PC-9 (cell line): ENCODE results near the gene DMRT1. TPM values are rescaled to one million over a fixed set of nuclear protein-coding genes. Genes with fewer than 3 reads are reported as not detected.

Experiments
- BruUV-seq: library from RNA; stranded (reverse); fragments of 400-500 nt; replicated peaks from 2 replicates; lab custom pipeline; 2021; lab: Mats Ljungman, UMichigan
- CTCF ChIA-PET: fragments of 300-600 bp; sonication (Branson Sonifier 250); formaldehyde crosslinking; loops from one replicate; lab custom pipeline; 2022; ENCODE audit warnings: antibody characterized with exemption; lab: Charles Lee
- POLR2A ChIA-PET: fragments of 300-600 bp; sonication (Branson Sonifier 250); formaldehyde crosslinking; loops from one replicate; lab custom pipeline; 2022; ENCODE audit warnings: antibody characterized with exemption; ENCODE audit not compliant: unreplicated experiment; lab: Charles Lee
- DNase-seq, 2 experiments: peaks; one replicate each; pipeline versions ENCODE4 v3.0.0 to v3.0.0-alpha.2; 2015 to 2022; ENCODE audit warnings: mixed read lengths in 1 of 2
- H2AFZ ChIP-seq: fragments of 200-600 bp; sonication (generic); 2 replicates; pipeline ENCODE4 v1.8.1; 2017; ENCODE audit warnings: antibody characterized with exemption
- H3F3A ChIP-seq: fragments of 200-600 bp; sonication (generic); 2 replicates; pipeline ENCODE4 v1.8.1; 2017; ENCODE audit warnings: antibody characterized with exemption, mild to moderate bottlenecking, low read depth; ENCODE audit not compliant: insufficient read depth
- H3K27ac ChIP-seq: fragments of 200-600 bp; sonication (generic); 2 replicates; pipeline ENCODE4 v1.6.1; 2016; ENCODE audit warnings: mixed run types
- H3K27me3 ChIP-seq: fragments of 200-600 bp; sonication (generic); 2 replicates; pipeline ENCODE4 v1.6.1; 2016; ENCODE audit warnings: low read depth, mixed run types; ENCODE audit not compliant: insufficient read depth
- H3K36me3 ChIP-seq: fragments of 200-600 bp; sonication (generic); 2 replicates; pipeline ENCODE4 v1.6.1; 2016; ENCODE audit warnings: low read depth, mixed run types
- H3K4me1 ChIP-seq: fragments of 200-600 bp; sonication (generic); replicated peaks from 2 replicates; pipeline ENCODE4 v1.6.1; 2016; ENCODE audit warnings: mixed run types; ENCODE audit not compliant: insufficient read depth
- H3K4me2 ChIP-seq: fragments of 200-600 bp; sonication (generic); 2 replicates; pipeline ENCODE4 v1.6.1; 2017; ENCODE audit warnings: mixed run types
- H3K4me3 ChIP-seq: fragments of 200-600 bp; sonication (generic); 2 replicates; pipeline ENCODE4 v1.6.1; 2016; ENCODE audit warnings: mixed run types
- H3K79me2 ChIP-seq: fragments of 200-600 bp; sonication (generic); 2 replicates; pipeline ENCODE4 v1.6.1; 2017; ENCODE audit warnings: low read depth, mixed run types
- H3K9me2 ChIP-seq: fragments of 200-600 bp; sonication (generic); 2 replicates; pipeline ENCODE4 v1.8.1; 2017; ENCODE audit warnings: mild to moderate bottlenecking; ENCODE audit not compliant: insufficient read depth
- H3K9me3 ChIP-seq: fragments of 200-600 bp; sonication (generic); 2 replicates; pipeline ENCODE4 v1.8.1; 2016; ENCODE audit warnings: low read depth; ENCODE audit not compliant: insufficient read depth
- H4K20me1 ChIP-seq: fragments of 200-600 bp; sonication (generic); 2 replicates; pipeline ENCODE4 v1.8.1; 2017; ENCODE audit not compliant: insufficient read depth
- CTCF ChIP-seq: fragments of 200-600 bp; sonication (generic); conservative IDR thresholded peaks from 2 replicates; pipeline ENCODE4 v1.6.1; 2017; ENCODE audit warnings: mixed run types, antibody characterized with exemption, mild to moderate bottlenecking, moderate library complexity
- EZH2 ChIP-seq: fragments of 200-600 bp; sonication (generic); IDR thresholded peaks from 2 replicates; pipeline ENCODE4 v1.8.0; 2017; ENCODE audit warnings: antibody characterized with exemption, low read depth
- intact Hi-C: fragments of 100-400 bp; cut with micrococcal nuclease; formaldehyde crosslinking; loops from one replicate; pipeline ENCODE4 v1.10.0; 2022; ENCODE audit not compliant: unreplicated experiment
- total RNA-seq: library from RNA; stranded (reverse); gene quantifications from 2 replicates; pipeline ENCODE4 v1.2.3, GENCODE V29; 2021

DMRT1 gene
- total RNA-seq, 1 experiment from 2014 or later, result not detected

- H3K27ac ChIP-seq, result no peak overlapping the region
- H3K9me2 ChIP-seq, result no peaks in the 10 kb centered on the region
- no peaks in the 10 kb centered on the region for H3K9me3 ChIP-seq
- no peaks in the 10 kb centered on the region for H3F3A ChIP-seq
- no peak overlapping the region for H3K4me3 ChIP-seq
- no peak overlapping the region for H2AFZ ChIP-seq
- H4K20me1 ChIP-seq, result no peaks in the 10 kb centered on the region
- no TSS peak for BruUV-seq
- no peaks in the 10 kb centered on the region for H3K36me3 ChIP-seq
- no peaks in the 10 kb centered on the region for H3K79me2 ChIP-seq
- peaks cover 33% of the 10 kb centered on the region for H3K27me3 ChIP-seq
- H3K4me1 ChIP-seq, result no peaks in the 10 kb centered on the region
- H3K4me2 ChIP-seq, result no peak overlapping the region
- POLR2A ChIA-PET, result no interaction called here
- TF ChIP-seq CTCF, result peak; percentile 49; the same call in 1 of the 2 replicates
- TF ChIP-seq EZH2, result no peak
- no peak for DNase-seq
- CTCF ChIA-PET, result no interaction called here
- intact Hi-C loops, result no loop called here
These were observed 87.0 kb downstream of the DMRT1 start for GRCh38 chr9:928363-929042.

GRCh38 chr9:929719-930118, 88.2 kb downstream of the DMRT1 start:
- no peaks in the 10 kb centered on the region for H3K36me3 ChIP-seq
- no peaks in the 10 kb centered on the region for H3K4me1 ChIP-seq
- H3K4me2 ChIP-seq, result no peak overlapping the region
- DNase-seq, result no peak
- no peaks in the 10 kb centered on the region for H3F3A ChIP-seq
- H3K9me2 ChIP-seq, result no peaks in the 10 kb centered on the region
- H3K9me3 ChIP-seq, result no peaks in the 10 kb centered on the region
- no peak overlapping the region for H3K27ac ChIP-seq
- H3K79me2 ChIP-seq, result no peaks in the 10 kb centered on the region
- H2AFZ ChIP-seq, result no peak overlapping the region
- ChIA-PET CTCF (no interaction called here), POLR2A (no interaction called here)
- H3K4me3 ChIP-seq, result no peak overlapping the region
- TF ChIP-seq CTCF (no peak), EZH2 (no peak)
- no peaks in the 10 kb centered on the region for H4K20me1 ChIP-seq
- BruUV-seq, result no TSS peak
- peaks cover 42% of the 10 kb centered on the region for H3K27me3 ChIP-seq
- intact Hi-C loops, result no loop called here

- Histone ChIP-seq H3K9me3 (no peaks in the 10 kb centered on the region), H4K20me1 (no peaks in the 10 kb centered on the region), H3K79me2 (no peaks in the 10 kb centered on the region), H3K4me3 (no peak overlapping the region), H3K27me3 (peaks cover 56% of the 10 kb centered on the region), H3K27ac (no peak overlapping the region), H2AFZ (no peak overlapping the region), H3F3A (no peaks in the 10 kb centered on the region), H3K9me2 (no peaks in the 10 kb centered on the region), H3K4me2 (no peak overlapping the region), H3K4me1 (no peaks in the 10 kb centered on the region), H3K36me3 (no peaks in the 10 kb centered on the region)
- ChIA-PET POLR2A (no interaction called here), CTCF (no interaction called here)
- BruUV-seq, result no TSS peak
- TF ChIP-seq EZH2, result no peak
- TF ChIP-seq CTCF, result no peak
- intact Hi-C loops, result no loop called here
- no peak for DNase-seq
These were observed 91.9 kb downstream of the DMRT1 start for GRCh38 chr9:933356-933755.
